ENCODE measurements around the gene SENP7.

GRCh38 chr3:101292027-101292426 lies 221.0 kb downstream of the SENP7 start:
- TF ChIP-seq, protein P1, sequence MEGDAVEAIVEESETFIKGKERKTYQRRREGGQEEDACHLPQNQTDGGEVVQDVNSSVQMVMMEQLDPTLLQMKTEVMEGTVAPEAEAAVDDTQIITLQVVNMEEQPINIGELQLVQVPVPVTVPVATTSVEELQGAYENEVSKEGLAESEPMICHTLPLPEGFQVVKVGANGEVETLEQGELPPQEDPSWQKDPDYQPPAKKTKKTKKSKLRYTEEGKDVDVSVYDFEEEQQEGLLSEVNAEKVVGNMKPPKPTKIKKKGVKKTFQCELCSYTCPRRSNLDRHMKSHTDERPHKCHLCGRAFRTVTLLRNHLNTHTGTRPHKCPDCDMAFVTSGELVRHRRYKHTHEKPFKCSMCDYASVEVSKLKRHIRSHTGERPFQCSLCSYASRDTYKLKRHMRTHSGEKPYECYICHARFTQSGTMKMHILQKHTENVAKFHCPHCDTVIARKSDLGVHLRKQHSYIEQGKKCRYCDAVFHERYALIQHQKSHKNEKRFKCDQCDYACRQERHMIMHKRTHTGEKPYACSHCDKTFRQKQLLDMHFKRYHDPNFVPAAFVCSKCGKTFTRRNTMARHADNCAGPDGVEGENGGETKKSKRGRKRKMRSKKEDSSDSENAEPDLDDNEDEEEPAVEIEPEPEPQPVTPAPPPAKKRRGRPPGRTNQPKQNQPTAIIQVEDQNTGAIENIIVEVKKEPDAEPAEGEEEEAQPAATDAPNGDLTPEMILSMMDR (IDR thresholded peaks at IDR 0.05): no peak
- TF ChIP-seq EZH2phosphoT487 (IDR thresholded peaks at IDR 0.05): no peak
- no peak for TF ChIP-seq EZH2 (IDR thresholded peaks at IDR 0.05)
